ENCODE measurements around the gene HAT1.

GRCh38 chr2:171966235-171966634 is 44.0 kb downstream of the HAT1 start:
- TF ChIP-seq CTCF (IDR thresholded peaks at IDR 0.05): no peak
- TF ChIP-seq POLR2A (IDR thresholded peaks at IDR 0.05): no peak

All from Peyer's patch (tissue), 4 donors.